HepG2 (cell line): ENCODE measurements around the gene TXN. TPM values are rescaled to one million over a fixed set of nuclear protein-coding genes. Genes with fewer than 3 reads are reported as not detected.

Experiments
- GABPB1 ChIP-seq: IDR thresholded peaks from 2 replicates; pipeline ENCODE4 v1.6.1; 2016; ENCODE audit warnings: mild to moderate bottlenecking, missing genetic modification reagents, moderate library complexity, missing compliant biosample characterization
- NFKBIZ ChIP-seq: IDR thresholded peaks from 2 replicates; pipeline ENCODE4 v1.6.1; 2018; ENCODE audit warnings: missing genetic modification reagents, missing compliant biosample characterization
- REST ChIP-seq, 2 experiments: IDR thresholded peaks; 2 replicates each; pipeline ENCODE4 v1.6.1; 2011 to 2012; ENCODE audit warnings: low read length in 2 of 2, borderline replicate concordance in 1 of 2, low read depth in 1 of 2, mild to moderate bottlenecking in 1 of 2, moderate library complexity in 1 of 2
- SOX6 ChIP-seq, 2 experiments: fragments of 450-650 bp in 1 of 2; sonication (generic) in 1 of 2; formaldehyde crosslinking in 1 of 2; IDR thresholded peaks; 2 replicates each; pipeline versions ENCODE4 v1.4.0 to v1.6.1; 2017 to 2020; ENCODE audit warnings: antibody characterized with exemption in 1 of 2, mild to moderate bottlenecking in 1 of 2, missing genetic modification reagents in 1 of 2
- ZEB1 ChIP-seq: IDR thresholded peaks from 2 replicates; pipeline ENCODE4 v1.6.1; 2012; ENCODE audit warnings: mild to moderate bottlenecking, low read depth, inconsistent platforms; ENCODE audit not compliant: insufficient replicate concordance
- ZFP91 ChIP-seq: sonication (generic); formaldehyde crosslinking; IDR thresholded peaks from 2 replicates; pipeline ENCODE4 v1.9.0; 2022; ENCODE audit warnings: missing genetic modification reagents, mild to moderate bottlenecking, borderline replicate concordance
- ZNF770 ChIP-seq: sonication (generic); formaldehyde crosslinking; IDR thresholded peaks from 2 replicates; pipeline ENCODE4 v1.5.0; 2020; ENCODE audit warnings: mild to moderate bottlenecking, missing genetic modification reagents
- polyA plus RNA-seq, 8 experiments: library from polyadenylated mRNA; depleted of rRNA in 3 of 8; stranded (reverse) in 7 of 8; unstranded in 1 of 8; fragments of >200 nt; fragmentation: Illumina TruSeq in 4 of 8; extraction: Trizol in 4 of 8; gene quantifications; 2 replicates each; pipeline versions ENCODE4 v1.2.1 to v1.2.3, GENCODE V29; 2011 to 2016; ENCODE audit warnings: low read depth in 4 of 8, missing spikeins in 1 of 8, mixed read lengths in 1 of 8; ENCODE audit not compliant: insufficient read depth in 1 of 8
- total RNA-seq, 5 experiments: library from RNA; depleted of rRNA; stranded (reverse); fragments of >200 nt; fragmentation: Illumina TruSeq; extraction: Trizol; gene quantifications; 2 replicates each; pipeline ENCODE4 v1.2.3, GENCODE V29; 2016; ENCODE audit warnings: low read depth in 1 of 5

TXN gene
- total and polyA plus RNA-seq, 2 of the 13 experiments (the other 11 are each of a cell fraction or from before 2014, with no cell fraction given), result 364 to 470 TPM

GRCh38 chr9:110254500-110254899 lies 1.8 kb downstream of the TXN start (continued):
- no peak for TF ChIP-seq REST (IDR thresholded peaks at IDR 0.05; ENCODE audit: borderline replicate concordance in 1 of 2, low read depth in 1 of 2, low read length in 2 of 2)
- TF ChIP-seq ZNF770 (CRISPR knock-in tag), result 0 out of 2 replicates have a peak, but pooled peaks have one; percentile 9
- TF ChIP-seq GABPB1 (CRISPR knock-in tag), result no peak
- no peak for TF ChIP-seq SOX6 (IDR thresholded peaks at IDR 0.05)
- peak; percentile 4; the same call in 1 of the 2 replicates for TF ChIP-seq SOX6 (CRISPR knock-in tag; IDR thresholded peaks at IDR 0.05)
- TF ChIP-seq NFKBIZ (CRISPR knock-in tag), result no peak
- no peak for TF ChIP-seq ZFP91 (CRISPR knock-in tag)
- TF ChIP-seq ZEB1, result no peak
